ENCODE results near the gene CD99L2.
"Not testable (repeated sequence)": the region's sequence is repeated elsewhere in the genome, so short reads cannot be mapped to it uniquely, and the experiment has no call there.

The CD99L2 gene

GRCh38 chrX:150896632-150897031, 1.8 kb downstream of the CD99L2 start:
- no peak for DNase-seq

DNA sequence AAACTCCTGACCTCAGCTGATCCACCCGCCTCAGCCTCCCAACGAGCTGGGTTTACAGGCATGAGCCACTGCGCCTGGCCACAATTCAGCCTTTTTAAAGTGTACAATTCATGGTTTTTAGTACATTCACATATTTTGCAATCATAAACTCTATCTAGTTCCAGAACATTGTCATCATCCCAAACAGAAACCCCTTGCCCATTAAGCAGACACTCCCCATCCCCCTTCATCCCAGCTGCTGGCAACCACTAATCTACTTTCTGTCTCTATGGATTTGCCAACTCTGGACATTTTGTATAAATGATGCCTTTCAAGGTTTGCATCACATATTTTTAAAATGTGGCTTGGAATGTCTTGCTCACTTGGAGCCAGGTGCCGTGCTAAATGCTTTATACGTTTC, 4.5 kb downstream of the CD99L2 start:
- DNase-seq: no peak

GRCh38 chrX:150889131-150889530, 9.3 kb downstream of the CD99L2 start:
- DNase-seq: no peak

GRCh38 chrX:150887906-150888465, 10.5 kb downstream of the CD99L2 start:
- DNase-seq: no peak

GRCh38 chrX:150887268-150887667, 11.2 kb downstream of the CD99L2 start:
- DNase-seq: not testable (repeated sequence)

GRCh38 chrX:150886381-150886780, 12.1 kb downstream of the CD99L2 start:
- no peak for DNase-seq

DNA sequence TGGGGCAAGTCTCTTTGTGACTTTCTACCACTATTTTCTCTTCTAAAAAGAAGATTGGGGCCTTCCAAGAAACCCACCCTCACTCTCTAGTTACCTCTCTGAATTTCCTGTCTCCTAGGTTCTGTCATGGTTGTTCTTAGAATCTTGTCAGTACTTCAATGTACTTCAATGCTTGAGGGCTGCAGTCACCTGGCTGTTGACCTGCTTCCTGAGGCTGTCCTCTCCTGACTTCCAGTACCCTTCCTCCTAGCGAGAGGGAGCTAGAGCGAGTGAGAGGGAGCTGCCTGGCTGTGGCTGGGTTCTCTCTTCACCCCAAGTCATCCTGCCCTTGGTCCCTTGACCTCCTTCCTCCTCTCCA, 17.7 kb downstream of the CD99L2 start:
- no peak for DNase-seq

- no peak for DNase-seq
Measured at GRCh38 chrX:150879855-150880807, 18.3 kb downstream of the CD99L2 start.

DNA sequence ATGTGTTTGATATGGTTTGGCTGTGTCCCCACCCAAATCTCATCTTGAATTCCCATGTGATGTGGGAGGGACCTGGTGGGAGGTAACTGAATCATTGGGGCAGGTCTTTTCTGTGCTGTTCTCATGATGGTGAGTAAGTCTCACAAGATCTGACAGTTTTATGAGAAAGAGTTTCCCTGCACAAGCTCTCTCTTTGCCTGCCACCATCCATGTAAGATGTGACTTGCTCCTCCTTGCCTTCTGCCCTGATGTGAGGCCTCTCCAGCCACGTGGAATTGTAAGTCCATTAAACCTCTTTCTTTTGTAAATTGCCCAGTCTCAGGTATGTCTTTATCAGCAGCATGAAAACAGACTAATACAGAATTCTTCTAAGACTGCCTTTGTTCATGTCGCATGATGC, 22.8 kb downstream of the CD99L2 start:
- DNase-seq: not testable (repeated sequence)

GRCh38 chrX:150874448-150874847, 24.0 kb downstream of the CD99L2 start:
- no peak for DNase-seq

- DNase-seq: no peak
Measured at GRCh38 chrX:150873616-150874015, 24.9 kb downstream of the CD99L2 start.

DNA sequence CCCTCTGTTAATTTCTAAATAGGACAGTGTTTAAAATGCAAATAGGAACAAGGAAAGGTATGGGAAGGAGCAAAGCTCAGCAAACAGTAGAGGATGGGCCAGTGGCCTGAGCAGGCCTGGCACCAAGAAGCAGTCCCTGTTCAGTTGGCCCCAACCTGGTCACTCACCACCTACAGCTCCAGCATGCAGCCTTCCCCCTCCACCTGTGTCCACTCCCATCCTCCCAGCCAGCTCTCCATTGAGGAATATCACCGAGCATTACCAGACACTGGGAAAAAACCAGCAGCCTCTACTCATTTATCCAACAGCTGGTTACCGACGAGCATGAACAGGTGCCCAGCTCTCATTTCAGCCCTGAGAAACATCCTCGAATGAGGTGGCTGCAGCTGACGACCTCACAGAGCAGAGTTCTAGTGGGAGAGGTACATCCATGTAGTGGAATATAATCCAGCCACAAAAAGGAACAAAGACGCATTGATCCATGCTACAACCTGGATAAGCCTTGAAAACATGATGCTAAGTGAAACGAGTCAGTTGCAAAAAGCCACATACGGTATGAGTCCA, 25.6 kb downstream of the CD99L2 start:
- no peak for DNase-seq

GRCh38 chrX:150871341-150871811, 27.1 kb downstream of the CD99L2 start:
- DNase-seq: no peak

GRCh38 chrX:150870487-150871340, 27.8 kb downstream of the CD99L2 start:
- no peak for DNase-seq

DNA sequence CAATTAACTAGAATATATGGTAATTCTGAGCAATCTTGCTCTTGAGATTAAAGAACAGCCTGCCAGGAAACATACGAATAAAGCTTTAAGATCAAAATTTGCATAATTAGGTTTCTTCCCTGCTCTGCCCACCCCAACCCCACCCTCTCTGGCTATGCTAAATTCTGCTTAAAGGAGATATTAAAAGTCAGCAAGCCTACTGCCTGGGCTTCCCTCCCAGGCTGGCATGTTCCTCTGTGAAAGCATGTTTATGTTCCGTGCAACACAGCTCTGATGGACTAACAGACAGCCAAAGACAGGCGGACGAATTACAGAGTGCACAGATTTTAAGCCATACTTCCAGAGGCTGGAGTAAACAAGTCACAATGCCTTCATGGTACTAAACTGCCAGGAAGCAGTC, 28.4 kb downstream of the CD99L2 start:
- DNase-seq: no peak

GRCh38 chrX:150869450-150869849, 29.0 kb downstream of the CD99L2 start:
- DNase-seq: no peak

GRCh38 chrX:150868625-150869024, 29.8 kb downstream of the CD99L2 start:
- DNase-seq: no peak

DNA sequence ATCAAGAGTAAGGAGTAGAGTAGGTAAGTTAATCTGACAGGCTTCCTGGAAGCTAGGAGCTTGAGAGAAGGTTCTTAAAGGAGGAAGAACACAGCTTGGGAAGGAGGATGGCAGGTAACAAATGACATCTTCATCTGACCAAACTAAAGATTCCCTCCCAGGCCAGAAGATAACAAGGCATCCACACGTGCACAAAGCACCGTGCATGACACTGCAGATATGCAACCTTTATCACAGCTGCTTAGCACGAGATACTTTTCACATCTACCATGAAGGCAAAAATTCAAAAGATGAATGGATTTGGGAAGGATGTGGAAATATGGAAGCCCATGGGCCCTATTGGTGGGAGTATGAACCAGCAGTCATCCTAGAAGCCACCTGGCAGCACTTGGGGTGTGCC, 34.3 kb downstream of the CD99L2 start:
- no peak for DNase-seq

DNA sequence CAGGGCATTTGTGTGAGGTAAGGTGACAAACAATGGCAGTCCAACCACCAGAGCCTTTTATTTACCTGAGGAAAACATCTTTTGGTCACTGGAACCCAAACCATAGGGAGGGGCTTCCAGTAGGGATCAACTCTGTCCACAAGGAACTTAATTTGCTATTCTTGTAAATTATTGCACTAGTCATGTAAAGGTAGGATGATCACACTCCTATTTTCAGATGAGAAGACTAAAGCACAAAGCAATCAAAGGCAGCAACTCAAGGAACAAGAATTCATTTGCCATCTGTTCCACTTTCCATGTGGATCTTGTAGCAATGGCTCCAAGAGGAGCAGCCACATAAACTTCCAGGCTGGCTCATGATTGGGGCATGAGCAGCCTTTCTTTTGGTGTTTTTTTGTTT, 35.3 kb downstream of the CD99L2 start:
- no peak for DNase-seq

DNA sequence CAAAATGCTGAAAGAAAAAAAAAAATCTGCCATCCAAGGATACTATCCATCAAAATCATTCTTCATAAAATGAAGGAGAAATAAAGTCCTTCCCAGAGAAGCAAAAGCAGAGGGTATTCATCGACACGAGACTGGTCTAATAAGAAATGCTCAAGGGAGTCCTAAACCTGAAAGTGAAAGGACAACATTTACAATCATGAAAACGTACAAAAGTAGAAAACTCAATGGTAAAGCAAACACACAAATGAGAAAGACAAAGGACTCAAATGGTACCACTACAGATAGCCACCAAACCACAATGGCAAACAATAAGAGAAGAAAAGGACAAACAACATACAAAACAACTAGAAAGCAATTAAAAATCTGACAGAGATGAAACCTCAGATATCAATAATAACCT, 41.0 kb downstream of the CD99L2 start:
- DNase-seq: no peak

GRCh38 chrX:150856785-150857184, 41.7 kb downstream of the CD99L2 start:
- DNase-seq: no peak

GRCh38 chrX:150856101-150856500, 42.4 kb downstream of the CD99L2 start:
- DNase-seq: no peak

DNA sequence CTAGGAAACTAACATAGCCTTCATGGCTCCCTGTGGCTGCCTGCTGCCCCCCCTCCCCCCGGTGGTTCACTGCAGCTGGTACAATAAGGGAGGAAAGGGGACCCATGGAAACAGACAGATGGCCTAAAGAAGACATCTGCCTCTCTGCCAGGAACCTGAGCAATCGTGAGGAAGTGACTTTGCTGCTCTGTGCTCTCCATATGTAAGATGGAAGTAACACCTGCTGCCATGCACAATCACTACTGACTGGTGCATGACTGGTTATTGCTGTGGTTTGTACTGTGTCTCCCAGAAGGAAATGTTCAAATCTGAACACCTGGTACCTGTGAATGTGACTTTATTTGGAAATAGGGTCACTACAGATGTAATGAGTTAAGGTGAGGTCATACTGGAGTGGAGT, 43.6 kb downstream of the CD99L2 start:
- DNase-seq: no peak

Data from effector CD4-positive, alpha-beta T cell (primary cell).